ENCODE data around the gene PKMYT1.

The PKMYT1 gene

GRCh38 chr16:3017794-3018506 is 37.7 kb upstream of the PKMYT1 start, which contains the start of gene CLDN6:
CLDN6 (minus strand) TSS chr16:3018183; CDS start chr16:3016021, 2,162 bp downstream.
- peak; percentile 80 for DNase-seq

DNA sequence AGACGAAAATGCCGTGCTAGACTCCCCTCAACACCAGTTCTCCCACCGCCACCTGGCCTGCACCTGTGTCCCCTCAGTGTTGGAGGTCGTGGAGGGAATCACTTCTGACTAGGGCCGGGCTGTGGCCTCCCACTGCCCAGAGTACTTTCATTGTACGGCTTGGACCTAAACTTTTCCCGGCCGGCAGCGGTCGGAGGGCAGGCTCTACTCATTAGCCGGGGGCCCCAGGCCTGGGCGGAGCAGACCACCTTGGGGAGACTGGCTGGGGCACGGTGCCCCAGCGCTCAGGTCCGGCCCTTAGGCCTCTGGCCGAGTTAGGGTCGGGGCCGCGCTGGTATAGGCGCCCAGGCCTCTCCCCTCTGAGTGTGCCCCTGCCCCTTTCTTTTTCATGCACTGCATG is 37.1 kb upstream of the PKMYT1 start:
- DNase-seq: no peak

GRCh38 chr16:3015865-3016521 is 35.7 kb upstream of the PKMYT1 start:
- no peak for DNase-seq

- DNase-seq: no peak
These were observed 34.7 kb upstream of the PKMYT1 start for GRCh38 chr16:3014971-3015370.

- DNase-seq: no peak
These were observed 33.9 kb upstream of the PKMYT1 start for GRCh38 chr16:3013998-3014690.

GRCh38 chr16:3013491-3013951 is 33.3 kb upstream of the PKMYT1 start:
- DNase-seq: no peak

GRCh38 chr16:3012828-3013420 is 32.7 kb upstream of the PKMYT1 start, which contains the start of gene CLDN9:
CLDN9 (plus strand) TSS chr16:3012923; CDS start chr16:3013363, 440 bp downstream.
- DNase-seq: peak; percentile 93

GRCh38 chr16:3012246-3012645 is 32.0 kb upstream of the PKMYT1 start:
- DNase-seq: peak; percentile 64

GRCh38 chr16:3010510-3010909 is 30.3 kb upstream of the PKMYT1 start:
- DNase-seq: no peak

DNA sequence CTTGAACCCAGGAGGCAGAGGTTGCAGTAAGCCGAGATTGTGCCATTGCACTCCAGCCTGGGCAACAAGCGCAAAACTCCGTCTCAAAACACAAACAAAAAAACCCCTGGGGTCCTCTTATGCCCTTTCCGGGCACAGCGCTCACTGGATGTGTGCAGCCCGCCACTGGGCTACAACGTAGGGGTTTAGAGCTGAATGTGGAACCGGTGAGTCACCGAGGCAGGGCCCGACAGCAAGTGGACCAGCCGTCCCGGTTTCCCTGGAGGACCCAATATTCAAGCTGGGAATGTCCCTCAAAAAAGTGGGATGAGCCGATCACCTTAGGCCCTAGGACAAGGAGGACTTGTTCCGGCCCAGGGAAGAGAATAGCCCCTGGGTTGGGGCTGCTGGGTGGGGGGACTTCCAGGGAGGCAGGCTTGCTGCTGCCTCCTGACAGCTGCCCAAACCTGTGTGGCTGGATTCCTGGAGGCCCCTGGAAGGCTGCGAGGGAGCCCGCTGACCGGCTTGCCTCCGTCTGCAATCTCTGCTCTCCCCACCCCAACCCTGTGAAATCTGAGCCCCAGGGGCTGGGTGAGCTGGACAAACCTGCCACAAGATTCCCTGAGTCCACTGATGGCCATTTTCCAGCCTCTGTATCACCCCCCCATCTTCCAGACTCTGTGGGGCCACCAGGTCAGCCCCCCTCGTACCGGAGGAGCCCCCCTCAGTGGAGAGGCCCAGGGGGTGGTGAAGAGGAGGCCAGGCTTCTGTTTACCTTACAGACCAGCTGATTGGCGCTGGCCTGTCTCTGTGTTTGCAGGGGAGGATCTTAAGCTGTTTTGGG is 29.5 kb upstream of the PKMYT1 start:
- DNase-seq: no peak

DNA sequence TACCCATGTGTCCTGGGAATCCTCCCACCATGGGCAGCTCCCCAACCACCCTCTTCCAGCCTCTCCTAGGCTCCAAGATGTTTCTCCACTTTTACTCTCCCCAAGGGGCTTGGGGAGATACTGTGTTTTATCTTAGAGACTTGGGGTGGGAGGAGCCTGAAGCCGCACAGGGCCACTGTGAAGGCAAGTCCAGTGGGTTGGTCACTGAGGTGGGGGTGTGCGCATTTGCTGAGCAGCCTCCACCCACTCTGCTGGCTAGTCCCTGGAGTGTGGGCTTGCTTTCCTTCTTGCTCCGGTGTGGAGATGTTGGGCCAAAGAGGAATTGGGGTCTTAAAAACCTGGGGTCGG is 28.4 kb upstream of the PKMYT1 start:
- DNase-seq: no peak

DNA sequence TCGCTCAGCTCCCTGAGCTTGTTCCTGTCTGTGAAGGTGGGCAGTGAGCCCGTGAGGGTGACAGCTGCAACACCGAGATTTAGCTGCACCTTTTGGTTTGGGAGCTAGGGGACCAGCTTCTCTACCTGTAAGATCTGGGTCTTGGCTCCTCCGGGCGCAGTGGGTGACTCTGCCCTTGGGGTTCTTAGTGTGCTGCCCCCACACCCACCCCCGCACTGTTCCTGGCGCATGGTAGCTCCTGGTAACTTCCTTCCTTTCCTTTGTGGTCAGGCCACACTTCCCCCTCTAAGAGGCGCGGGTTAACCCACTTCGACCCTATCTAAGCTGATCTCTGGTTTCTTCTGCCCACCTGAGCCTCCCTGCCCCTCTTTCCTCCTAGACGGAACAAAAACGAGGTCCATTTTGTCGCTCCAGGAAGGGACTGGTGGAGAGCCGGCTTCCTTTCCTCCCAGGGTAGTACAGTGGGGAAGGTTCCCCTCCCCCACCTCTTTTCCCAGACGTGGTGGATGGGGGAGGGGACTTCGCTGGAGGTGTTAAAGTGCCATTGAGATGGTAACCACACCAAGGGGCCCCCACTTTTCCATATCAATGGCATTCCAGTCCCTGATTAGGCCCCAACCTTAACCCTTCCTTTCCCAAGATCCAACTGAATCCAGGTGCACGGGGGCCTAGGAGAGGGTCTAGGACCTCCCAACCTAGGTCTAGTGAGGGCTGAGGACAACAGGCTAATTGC is 27.9 kb upstream of the PKMYT1 start:
- no peak for DNase-seq

- DNase-seq: peak; percentile 79
These were observed 27.1 kb upstream of the PKMYT1 start for GRCh38 chr16:3007059-3007956.

- DNase-seq: peak; percentile 69
These were observed 24.6 kb upstream of the PKMYT1 start for GRCh38 chr16:3004781-3005284.

GRCh38 chr16:3004319-3004718 is 24.1 kb upstream of the PKMYT1 start:
- peak; percentile 77 for DNase-seq

DNA sequence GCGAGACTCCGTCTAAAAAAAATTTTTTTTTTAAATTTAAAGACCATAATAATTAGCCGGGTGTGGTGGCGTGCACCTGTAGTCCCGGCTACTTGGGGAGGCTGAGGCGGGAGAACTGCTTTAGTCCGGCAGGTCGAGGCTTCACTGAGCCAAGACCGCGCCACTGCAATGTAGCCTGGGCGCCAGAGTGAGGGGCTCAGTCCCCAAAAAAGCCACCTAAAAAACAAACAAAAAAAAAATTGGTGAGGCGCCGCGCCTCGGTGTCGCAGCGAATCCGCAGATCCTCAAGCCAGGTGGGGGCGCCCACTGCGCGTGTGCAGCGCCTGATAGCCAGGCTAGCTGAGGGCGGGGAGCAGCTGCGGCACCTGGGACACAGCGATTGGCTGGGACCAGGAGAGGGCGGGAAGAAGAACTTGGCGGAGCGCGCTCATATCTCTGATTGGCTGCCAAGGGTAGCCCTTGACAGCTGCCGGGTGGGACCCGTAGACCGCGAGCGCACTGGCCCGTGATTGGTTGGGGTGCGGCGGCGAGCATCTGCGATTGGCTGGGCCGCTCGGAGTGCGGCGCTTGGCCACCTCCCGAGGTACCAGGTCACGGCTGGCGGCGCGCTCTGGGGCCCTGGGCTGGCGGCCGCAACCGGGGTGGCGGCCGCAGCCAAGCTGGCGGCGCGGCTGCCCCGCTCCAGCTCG is 23.5 kb upstream of the PKMYT1 start:
- peak; percentile 100 for DNase-seq

- no peak for DNase-seq
These were observed 21.1 kb upstream of the PKMYT1 start for GRCh38 chr16:3001316-3001715.

GRCh38 chr16:3000540-3000939 is 20.3 kb upstream of the PKMYT1 start:
- no peak for DNase-seq

DNA sequence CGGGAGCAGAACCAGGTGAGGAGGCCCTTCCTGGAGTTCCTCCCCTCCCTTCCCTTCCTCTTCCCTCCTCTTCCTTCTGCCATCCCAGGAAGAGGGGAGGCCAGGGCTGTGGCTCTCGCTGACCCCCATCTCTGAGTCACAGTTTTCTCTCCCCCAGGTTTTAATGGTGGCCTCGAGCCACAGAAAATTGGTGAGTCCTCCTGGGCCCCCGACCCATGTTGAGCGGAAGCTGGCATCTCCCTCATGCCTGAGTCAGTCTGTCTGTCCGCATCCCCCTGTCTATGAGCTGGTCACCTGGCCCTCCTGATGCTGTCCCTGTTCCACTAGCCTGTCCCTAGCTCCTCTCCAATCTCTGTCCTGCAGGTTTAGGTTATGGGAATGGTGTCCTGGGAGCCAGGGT is 19.7 kb upstream of the PKMYT1 start:
- no peak for DNase-seq

DNA sequence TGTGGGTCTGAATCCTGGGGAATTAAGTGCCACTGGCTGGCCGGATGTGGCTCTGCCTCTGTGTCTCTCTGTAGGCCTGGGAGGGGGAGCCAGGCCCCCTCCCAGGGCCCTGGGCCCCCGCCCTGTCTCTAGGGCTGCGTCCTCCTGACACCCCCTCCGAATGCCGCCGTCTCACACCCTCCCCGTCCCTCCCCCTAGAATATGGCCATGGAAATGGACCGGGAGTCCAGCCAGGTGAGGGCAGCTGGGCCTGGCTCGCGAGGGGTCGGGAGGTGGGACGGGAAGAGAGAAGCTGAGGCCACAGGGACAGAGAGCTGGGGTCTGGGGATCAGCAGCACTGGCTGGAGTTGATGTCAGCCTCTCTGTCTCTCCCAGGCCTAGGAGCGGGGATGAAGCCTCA is 16.1 kb upstream of the PKMYT1 start:
- no peak for DNase-seq

All from RPMI8226 (cell line).